ENCODE data around the gene RDH8. TPM values are rescaled to one million over a fixed set of nuclear protein-coding genes. Genes with fewer than 3 reads are reported as not detected.
A peak's percentile ranks its signal among the peaks of the same experiment; 100 is the strongest.

Gene RDH8
- total RNA-seq, 1 donor from 2014 or later: not detected

DNA sequence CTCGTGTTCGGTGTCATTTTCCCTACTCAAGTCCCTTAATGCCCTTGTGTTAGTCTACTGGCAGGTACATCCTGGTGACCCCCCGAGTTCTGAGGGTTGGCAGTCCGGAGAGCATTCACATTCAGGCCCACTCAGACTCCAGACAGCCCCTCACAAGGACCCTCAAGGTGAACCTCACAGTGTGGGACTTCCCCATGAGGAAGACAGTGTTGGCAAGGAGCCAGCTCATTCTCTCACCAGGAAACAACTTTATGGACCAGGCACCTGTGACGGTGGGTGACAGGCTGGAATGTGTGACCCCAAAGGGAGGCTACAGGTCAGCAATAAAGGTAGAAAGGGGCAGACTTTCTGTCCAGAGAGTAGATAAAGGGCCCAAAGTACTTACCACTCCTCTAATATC lies 24.5 kb downstream of the RDH8 start:
- TF ChIP-seq, protein P1, sequence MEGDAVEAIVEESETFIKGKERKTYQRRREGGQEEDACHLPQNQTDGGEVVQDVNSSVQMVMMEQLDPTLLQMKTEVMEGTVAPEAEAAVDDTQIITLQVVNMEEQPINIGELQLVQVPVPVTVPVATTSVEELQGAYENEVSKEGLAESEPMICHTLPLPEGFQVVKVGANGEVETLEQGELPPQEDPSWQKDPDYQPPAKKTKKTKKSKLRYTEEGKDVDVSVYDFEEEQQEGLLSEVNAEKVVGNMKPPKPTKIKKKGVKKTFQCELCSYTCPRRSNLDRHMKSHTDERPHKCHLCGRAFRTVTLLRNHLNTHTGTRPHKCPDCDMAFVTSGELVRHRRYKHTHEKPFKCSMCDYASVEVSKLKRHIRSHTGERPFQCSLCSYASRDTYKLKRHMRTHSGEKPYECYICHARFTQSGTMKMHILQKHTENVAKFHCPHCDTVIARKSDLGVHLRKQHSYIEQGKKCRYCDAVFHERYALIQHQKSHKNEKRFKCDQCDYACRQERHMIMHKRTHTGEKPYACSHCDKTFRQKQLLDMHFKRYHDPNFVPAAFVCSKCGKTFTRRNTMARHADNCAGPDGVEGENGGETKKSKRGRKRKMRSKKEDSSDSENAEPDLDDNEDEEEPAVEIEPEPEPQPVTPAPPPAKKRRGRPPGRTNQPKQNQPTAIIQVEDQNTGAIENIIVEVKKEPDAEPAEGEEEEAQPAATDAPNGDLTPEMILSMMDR (IDR thresholded peaks at IDR 0.05): no peak
- ATAC-seq (no peak), DNase-seq (no peak)
- peaks cover 3% of the 10 kb centered on the region for H3K9me3 ChIP-seq
- H3K4me1 ChIP-seq: no peaks in the 10 kb centered on the region
- H3K27ac ChIP-seq: no peak overlapping the region
- no peak overlapping the region for H3K4me3 ChIP-seq
- H3K36me3 ChIP-seq: no peaks in the 10 kb centered on the region
- H3K27me3 ChIP-seq (ENCODE audit: low read depth): peaks cover 16% of the 10 kb centered on the region
- intact Hi-C loops (cut with DNase I): no loop called here

DNA sequence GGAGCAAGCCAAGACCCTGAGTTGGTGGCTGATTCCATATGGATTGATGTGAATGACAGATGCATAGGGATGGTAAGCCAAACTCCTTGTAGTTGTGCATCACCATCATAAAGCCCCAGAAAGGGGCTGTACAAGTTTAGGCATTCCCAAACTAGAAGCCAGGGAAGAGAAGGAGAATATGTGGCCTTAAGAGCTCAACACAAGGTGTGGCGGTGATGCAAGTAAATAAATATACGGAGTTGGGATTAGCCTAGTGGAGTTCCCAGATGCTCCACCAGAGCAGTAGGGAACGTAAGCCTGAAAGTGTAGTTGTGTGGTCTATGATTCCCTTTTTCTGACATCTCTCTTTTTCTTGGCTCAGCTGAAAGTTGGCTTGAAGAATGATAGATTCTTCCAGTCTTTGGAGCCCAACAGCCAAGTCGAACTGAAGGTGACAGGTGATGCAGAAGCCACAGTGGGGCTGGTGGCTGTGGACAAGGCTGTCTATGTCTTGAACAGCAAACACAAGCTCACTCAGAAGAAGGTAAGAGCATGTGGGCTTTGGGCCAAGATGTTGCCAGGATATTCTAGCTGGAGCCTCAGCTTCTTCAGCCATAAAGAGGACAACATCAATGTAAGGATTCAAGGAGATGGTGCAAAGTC lies 30.1 kb downstream of the RDH8 start:
- H3K4me3 ChIP-seq: no peak overlapping the region
- peaks cover 16% of the 10 kb centered on the region for H3K9me3 ChIP-seq
- H3K36me3 ChIP-seq: no peaks in the 10 kb centered on the region
- TF ChIP-seq, protein P1 (IDR thresholded peaks at IDR 0.05): no peak
- ATAC-seq (no peak), DNase-seq (no peak)
- no peaks in the 10 kb centered on the region for H3K4me1 ChIP-seq
- H3K27ac ChIP-seq: no peak overlapping the region
- intact Hi-C loops (cut with DNase I): no loop called here
- peaks cover 5% of the 10 kb centered on the region for H3K27me3 ChIP-seq (ENCODE audit: low read depth)

DNA sequence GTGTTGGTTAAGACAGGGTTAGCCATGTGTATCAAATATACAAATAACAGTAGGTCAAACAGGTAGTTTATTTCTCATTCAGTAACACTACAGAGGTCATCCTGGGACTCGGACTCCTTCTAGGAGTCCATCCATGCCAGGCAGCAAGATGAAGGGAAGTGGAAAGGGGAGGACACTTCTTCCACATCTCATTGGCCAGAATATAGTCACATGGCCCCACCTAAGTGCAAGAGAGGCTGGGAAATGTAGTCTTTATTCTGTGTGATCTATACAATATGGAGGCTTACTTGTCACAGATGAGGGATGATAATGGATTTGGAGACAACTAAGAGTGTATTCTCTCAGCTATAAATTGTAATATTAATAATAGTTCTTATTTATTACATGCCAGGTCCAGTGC lies 31.1 kb downstream of the RDH8 start:
- TF ChIP-seq, protein P1 (IDR thresholded peaks at IDR 0.05): no peak
- Histone ChIP-seq H3K4me1 (no peaks in the 10 kb centered on the region), H3K9me3 (peaks cover 16% of the 10 kb centered on the region), H3K4me3 (no peak overlapping the region), H3K27me3 (ENCODE audit: low read depth) (peaks cover 5% of the 10 kb centered on the region), H3K27ac (no peak overlapping the region), H3K36me3 (no peaks in the 10 kb centered on the region)
- no peak for DNase-seq
- no peak for ATAC-seq
- intact Hi-C loops (cut with DNase I): no loop called here

DNA sequence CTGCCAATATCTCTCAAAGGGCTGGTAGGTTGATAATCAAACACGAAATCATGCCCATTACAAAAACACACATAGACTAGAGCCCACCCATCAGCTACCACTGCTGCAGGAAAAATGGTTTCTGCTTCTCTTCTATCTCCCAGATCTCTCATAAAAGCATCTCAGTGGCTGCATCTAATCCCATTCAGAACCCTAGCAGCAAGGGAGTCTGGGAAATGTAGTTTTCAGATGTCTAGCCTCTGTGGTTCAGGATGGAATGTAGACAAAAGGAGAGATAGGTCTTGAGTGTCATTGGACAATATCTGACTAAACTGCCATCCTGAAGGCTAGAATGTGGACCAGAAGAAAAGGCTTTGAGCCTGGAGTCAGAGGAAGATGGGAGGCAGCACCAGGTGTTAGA lies 32.1 kb downstream of the RDH8 start:
- no peak overlapping the region for H3K27ac ChIP-seq
- peaks cover 5% of the 10 kb centered on the region for H3K27me3 ChIP-seq (ENCODE audit: low read depth)
- DNase-seq (no peak), ATAC-seq (no peak)
- no peaks in the 10 kb centered on the region for H3K4me1 ChIP-seq
- H3K9me3 ChIP-seq: peaks cover 16% of the 10 kb centered on the region
- H3K36me3 ChIP-seq: no peaks in the 10 kb centered on the region
- no peak overlapping the region for H3K4me3 ChIP-seq
- TF ChIP-seq, protein P1 (IDR thresholded peaks at IDR 0.05): no peak
- intact Hi-C loops (cut with DNase I): no loop called here

DNA sequence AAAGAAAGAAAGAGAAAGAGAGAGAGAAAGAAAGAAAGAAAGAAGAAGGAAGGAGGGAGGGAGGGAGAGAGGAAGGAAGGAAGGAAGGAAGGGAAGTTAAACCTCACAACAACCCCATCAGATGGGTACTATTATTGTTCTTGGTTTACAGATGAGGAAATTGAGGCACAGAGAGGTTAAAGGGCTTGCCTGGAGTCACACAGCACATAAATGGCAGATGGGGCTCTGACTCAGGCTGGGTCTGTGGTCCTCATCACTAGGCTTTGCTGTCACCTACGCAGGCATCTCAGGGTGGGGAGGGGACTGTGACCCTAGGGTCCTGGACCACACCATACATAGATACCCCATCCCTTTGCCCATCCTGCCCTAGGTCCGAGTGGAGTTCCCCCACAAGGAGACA lies 36.3 kb downstream of the RDH8 start:
- H3K4me1 ChIP-seq: no peaks in the 10 kb centered on the region
- DNase-seq (no peak), ATAC-seq (peak in 1 of 2 donors; percentile 17)
- no peaks in the 10 kb centered on the region for H3K9me3 ChIP-seq
- H3K27me3 ChIP-seq (ENCODE audit: low read depth): peaks cover 5% of the 10 kb centered on the region
- TF ChIP-seq, protein P1 (IDR thresholded peaks at IDR 0.05): no peak
- H3K4me3 ChIP-seq: no peak overlapping the region
- no peak overlapping the region for H3K27ac ChIP-seq
- intact Hi-C loops (cut with DNase I): no loop called here
- H3K36me3 ChIP-seq: no peaks in the 10 kb centered on the region

Data from lower lobe of right lung (tissue), 2 donors.